Adrenal gland (tissue), 12 donors: ENCODE measurements around the gene NOP56. TPM values are rescaled to one million over a fixed set of nuclear protein-coding genes. Genes with fewer than 3 reads are reported as not detected.

Experiments
- DNase-seq, 7 donors: peaks; one replicate each; pipeline ENCODE4 v3.0.0-alpha.2; 2019 to 2020
- H3K27ac ChIP-seq, 5 donors: fragments of 200-600 bp; sonication (generic) in 4 of 5; 1 replicate in 3 of 5; 2 replicates in 2 of 5; pipeline versions ENCODE4 v1.5.1 to v1.8.0; 2016 to 2020; ENCODE audit warnings: mild to moderate bottlenecking in 1 of 5
- H3K27me3 ChIP-seq: fragments of 200-600 bp; 2 replicates; pipeline ENCODE4 v1.8.0; 2021
- H3K36me3 ChIP-seq, 2 donors: fragments of 200-600 bp; replicated peaks in 1 of 2; 1 replicate in 1 of 2; 2 replicates in 1 of 2; pipeline versions ENCODE4 v1.5.1 to v1.8.0; 2018 to 2022
- H3K4me1 ChIP-seq, 2 donors: fragments of 200-600 bp; replicated peaks in 1 of 2; 1 replicate in 1 of 2; 2 replicates in 1 of 2; pipeline versions ENCODE4 v1.5.1 to v1.8.0; 2018 to 2021
- H3K4me3 ChIP-seq, 4 donors: fragments of 200-600 bp; sonication (generic) in 3 of 4; one replicate each; pipeline ENCODE4 v1.5.1; 2016 to 2018
- H3K9me3 ChIP-seq, 3 donors: fragments of 200-600 bp; sonication (generic) in 1 of 3; replicated peaks in 1 of 3; 1 replicate in 2 of 3; 2 replicates in 1 of 3; pipeline versions ENCODE4 v1.5.1 to v1.8.0; 2016 to 2021
- CTCF ChIP-seq, 6 experiments: fragments of 450-650 bp in 4 of 6; fragments of 200-600 bp in 2 of 6; sonication (generic) in 1 of 6; IDR thresholded peaks; 1 replicate in 5 of 6; 2 replicates in 1 of 6; pipeline versions ENCODE4 v1.5.1 to v1.8.0; 2016 to 2021; ENCODE audit warnings: antibody characterized with exemption in 6 of 6, mild to moderate bottlenecking in 2 of 6, moderate library complexity in 1 of 6
- POLR2A ChIP-seq, 2 donors: fragments of 450-650 bp; IDR thresholded peaks; one replicate each; pipeline ENCODE4 v1.6.1; 2017; ENCODE audit warnings: antibody characterized with exemption in 2 of 2, mild to moderate bottlenecking in 2 of 2, moderate library complexity in 1 of 2
- WGBS, 4 donors: extraction: QIAGEN DNeasy Blood & Tissue Kit in 2 of 4; methylation state at CpG; one replicate each; pipeline versions ENCODE4 v1.1.5 to v1.1.7; 2013 to 2017; 5-methylcytosine and 5-hydroxymethylcytosine counted together
- intact Hi-C, 2 donors: fragments of 100-400 bp; cut with DNase I; formaldehyde crosslinking; loops; one replicate each; pipeline versions ENCODE4 v1.14.1 to v1.15.0; 2022 to 2023
- polyA plus RNA-seq, 3 donors: library from polyadenylated mRNA; stranded (reverse); fragments of 200-250 nt in 2 of 3; fragments of 350-450 nt in 1 of 3; fragmentation: Illumina TruSeq in 1 of 3; extraction: RNeasy Lipid Tissue Mini Kit (QIAGEN cat#74804) in 1 of 3; gene quantifications; one replicate each; pipeline ENCODE4 v1.2.3, GENCODE V29; 2013 to 2014
- total RNA-seq, 9 donors: library from RNA; depleted of rRNA in 4 of 9; stranded (reverse); fragments of >200 nt in 4 of 9; fragments of 120-200 nt in 1 of 9; fragmentation: NEBNext Ultra II Directional in 1 of 9; extraction: Animal tissue kit (Norgen Biotek cat#: 25700) in 1 of 9; gene quantifications; one replicate each; pipeline versions ENCODE4 v1.1.0 to v1.2.4, GENCODE V29; 2013 to 2023
- donor health status: healthy with polysubstance abuse.
- donor health status: Bipolar disorder and iron deficiency.
- donor health status: DM: yes; HTN: yes; CAD: no.
- donor health status: DM: no; HTN: no; CAD: no.
- donor health status: DM: no; HTN: no; CAD: no.
- donor health status: DM: yes; HTN: yes; CAD: no.

NOP56 gene
- total and polyA plus RNA-seq, 12 donors: 52.5 to 181 (median 91.3) TPM

- Histone ChIP-seq H3K36me3 (no peaks in the 10 kb centered on the region), H3K4me3 (no peak overlapping the region), H3K27me3 (no peaks in the 10 kb centered on the region), H3K4me1 (no peaks in the 10 kb centered on the region), H3K27ac (no peak overlapping the region), H3K9me3 (no peaks in the 10 kb centered on the region)
- DNase-seq: no peak
- intact Hi-C loops: no loop called here
- no peak for TF ChIP-seq POLR2A (IDR thresholded peaks at IDR 0.05)
- no peak for TF ChIP-seq CTCF (IDR thresholded peaks at IDR 0.05)
- WGBS, 4 donors: 65 to 85% (median 78%) methylated on average over 4 to 6 of the region's 6 CpGs
These were observed 15.2 kb upstream of the NOP56 start for GRCh38 chr20:2637246-2637645.

GRCh38 chr20:2640260-2640659 lies 12.2 kb upstream of the NOP56 start:
- no peak overlapping the region for H3K27ac ChIP-seq
- no peaks in the 10 kb centered on the region for H3K4me1 ChIP-seq
- H3K4me3 ChIP-seq: no peak overlapping the region
- H3K36me3 ChIP-seq: no peaks in the 10 kb centered on the region
- 0 to 65% (median 31%) methylated on average over 1 of the region's 1 CpG for WGBS, 4 donors
- intact Hi-C loops: loop anchor here in 1 of 2 donors (10.0 kb wide), 1 partner anchor 115 kb away; no protein-coding TSS in a partner anchor
- DNase-seq: no peak
- TF ChIP-seq CTCF (IDR thresholded peaks at IDR 0.05) (no peak), POLR2A (IDR thresholded peaks at IDR 0.05) (no peak)
- no peaks in the 10 kb centered on the region for H3K27me3 ChIP-seq
- no peaks in the 10 kb centered on the region for H3K9me3 ChIP-seq

GRCh38 chr20:2640899-2641298 lies 11.5 kb upstream of the NOP56 start:
- no peak for DNase-seq
- Histone ChIP-seq H3K27me3 (no peaks in the 10 kb centered on the region), H3K4me3 (no peak overlapping the region), H3K36me3 (no peaks in the 10 kb centered on the region), H3K27ac (no peak overlapping the region), H3K9me3 (no peaks in the 10 kb centered on the region), H3K4me1 (no peaks in the 10 kb centered on the region)
- intact Hi-C loops: loop anchor here in 1 of 2 donors (10.0 kb wide), 1 partner anchor 116 kb away; no protein-coding TSS in a partner anchor
- WGBS, 4 donors: 84 to 87% (median 86%) methylated on average over 8 to 9 of the region's 9 CpGs
- no peak for TF ChIP-seq CTCF (IDR thresholded peaks at IDR 0.05)
- no peak for TF ChIP-seq POLR2A (IDR thresholded peaks at IDR 0.05)

GRCh38 chr20:2643708-2644107 lies 8.7 kb upstream of the NOP56 start:
- no peak for TF ChIP-seq CTCF (IDR thresholded peaks at IDR 0.05)
- TF ChIP-seq POLR2A (IDR thresholded peaks at IDR 0.05): no peak
- 64 to 97% (median 90%) methylated on average over 1 of the region's 1 CpG for whole genome bisulfite sequencing, 4 donors
- DNase-seq: no peak
- H3K27me3 ChIP-seq: no peaks in the 10 kb centered on the region
- no peak overlapping the region for H3K4me3 ChIP-seq
- H3K36me3 ChIP-seq: no peaks in the 10 kb centered on the region
- H3K4me1 ChIP-seq: no peaks in the 10 kb centered on the region
- no peak overlapping the region for H3K27ac ChIP-seq
- H3K9me3 ChIP-seq: no peaks in the 10 kb centered on the region
- intact Hi-C loops: loop anchor here in 1 of 2 donors (10.0 kb wide), 1 partner anchor 119 kb away; no protein-coding TSS in a partner anchor
